ENCODE data around the gene JAK1.

GRCh38 chr1:64913361-64914015 is 52.9 kb downstream of the JAK1 start:
- TF ChIP-seq CTCF (IDR thresholded peaks at IDR 0.05) (no peak), POLR2AphosphoS5 (IDR thresholded peaks at IDR 0.05) (no peak), POLR2A (IDR thresholded peaks at IDR 0.05) (no peak)

All from breast epithelium (tissue), 3 donors.